ENCODE measurements around the gene PTAR1. TPM values are rescaled to one million over a fixed set of nuclear protein-coding genes. Genes with fewer than 3 reads are reported as not detected.

The PTAR1 gene
- total RNA-seq, 1 experiment from 2014 or later, result 32.2 TPM

DNA sequence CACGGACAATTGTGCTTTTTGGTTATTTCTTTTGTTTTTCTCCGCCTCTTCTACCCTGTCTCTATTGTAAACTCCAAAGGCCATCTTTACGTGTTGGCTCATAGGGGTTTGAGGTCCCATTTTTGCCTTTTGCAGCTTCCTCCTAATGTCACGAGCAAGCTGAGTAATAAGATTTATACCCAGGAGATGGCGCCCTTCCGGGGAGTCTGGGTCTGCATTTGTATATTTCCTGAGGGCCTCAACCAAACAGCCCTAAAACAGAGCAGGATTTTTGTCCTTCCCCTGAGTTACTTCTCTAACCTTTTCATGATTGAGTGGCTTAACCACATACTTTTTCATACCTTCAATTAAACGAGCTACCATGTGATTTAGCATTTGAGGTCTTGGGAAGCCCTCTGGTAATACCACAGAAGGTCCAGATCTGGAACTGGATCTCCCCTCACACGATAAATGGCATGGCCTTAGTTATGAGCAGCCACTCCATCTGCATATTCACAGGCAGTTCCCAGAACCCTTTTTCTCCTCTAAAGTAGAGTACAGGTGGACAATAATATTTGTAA, 49.6 kb upstream of the PTAR1 start:
- ChIA-PET CTCF (interaction anchor here (0.6 to 1.4 kb wide), 10 partner anchors 9 to 302 kb away, joined by 3 to 7 read pairs (median 4); no protein-coding TSS in a partner anchor), RAD21 (ENCODE audit: low non-redundant PET in 1 of 2, low total read pairs in 2 of 2, uncharacterized antibody in 2 of 2, unreplicated experiment in 2 of 2) (no interaction called here), POLR2A (no interaction called here)
- Histone ChIP-seq H3K36me3 (ENCODE audit: control insufficient read depth in 1 of 2, insufficient read depth in 2 of 2, low read length in 2 of 2) (no peaks in the 10 kb centered on the region), H4K20me1 (ENCODE audit: insufficient read depth) (no peaks in the 10 kb centered on the region), H3K4me2 (ENCODE audit: low read length) (no peak overlapping the region), H3K4me3 (replicated peaks in 1 of 2; ENCODE audit: low read depth in 1 of 2, low read length in 2 of 2) (no peak overlapping the region), H3K4me1 (ENCODE audit: control insufficient read depth in 1 of 2, insufficient read depth in 2 of 2, low read length in 2 of 2) (no peaks in the 10 kb centered on the region), H3K9me3 (ENCODE audit: control insufficient read depth in 1 of 2, insufficient read depth in 1 of 2, low read depth in 1 of 2, low read length in 2 of 2) (no peaks in the 10 kb centered on the region), H3K79me2 (ENCODE audit: insufficient read depth, low read length) (no peaks in the 10 kb centered on the region), H3K27me3 (ENCODE audit: insufficient read depth, low read length) (no peaks in the 10 kb centered on the region), H2AFZ (ENCODE audit: low read depth, low read length, poor library complexity, severe bottlenecking) (no peak overlapping the region), H3K27ac (ENCODE audit: low read depth, low read length) (no peak overlapping the region), H3K9me2 (ENCODE audit: insufficient read depth) (no peaks in the 10 kb centered on the region), H3K9ac (ENCODE audit: low read length) (no peak overlapping the region)
- ATAC-seq (peak; percentile 78), DNase-seq (ENCODE audit: low read depth, low spot score) (peak; percentile 7)
- TF ChIP-seq SIN3A (IDR thresholded peaks at IDR 0.05; ENCODE audit: low read depth) (no peak), CTCF (IDR thresholded peaks at IDR 0.05 in 2 of 3, conservative IDR thresholded peaks at IDR 0.05 in 1 of 3; ENCODE audit: borderline replicate concordance in 1 of 3, insufficient read depth in 1 of 3, low read depth in 2 of 3, low read length in 2 of 3) (peak; percentile 41 to 63 (median 42); a peak in 5 of 6 replicates), CEBPB (IDR thresholded peaks at IDR 0.05; ENCODE audit: low read depth) (no peak), RAD21 (IDR thresholded peaks at IDR 0.05; ENCODE audit: low read depth) (peak; percentile 42)
- no TSS peak for BruUV-seq (replicated peaks)
- intact Hi-C loops (cut with micrococcal nuclease), result loop anchor here (5.0 kb wide), 2 partner anchors 68 to 123 kb away; no protein-coding TSS in a partner anchor

DNA sequence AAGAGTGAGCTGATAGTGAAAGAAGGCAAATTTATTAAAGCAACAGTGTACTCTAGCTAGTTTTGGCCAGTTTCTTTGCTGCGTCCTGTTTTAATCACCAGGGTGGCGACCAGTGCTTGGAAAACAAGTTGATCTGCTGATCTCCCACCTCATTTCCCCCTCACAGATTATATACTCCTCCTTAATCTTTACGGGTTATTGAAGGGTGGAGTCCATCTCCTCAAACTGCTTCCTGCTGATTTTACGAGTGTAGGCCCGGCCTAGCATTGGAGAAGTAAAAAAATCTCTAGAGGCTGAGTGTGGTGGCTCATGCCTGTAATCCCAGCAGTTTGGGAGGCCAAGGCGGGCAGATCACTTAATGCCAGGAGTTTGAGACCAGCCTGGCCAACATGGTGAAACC, 46.8 kb upstream of the PTAR1 start:
- Histone ChIP-seq H3K9ac (ENCODE audit: low read length) (no peak overlapping the region), H3K36me3 (ENCODE audit: control insufficient read depth in 1 of 2, insufficient read depth in 2 of 2, low read length in 2 of 2) (no peaks in the 10 kb centered on the region), H3K27me3 (ENCODE audit: insufficient read depth, low read length) (no peaks in the 10 kb centered on the region), H4K20me1 (ENCODE audit: insufficient read depth) (no peaks in the 10 kb centered on the region), H3K9me3 (ENCODE audit: control insufficient read depth in 1 of 2, insufficient read depth in 1 of 2, low read depth in 1 of 2, low read length in 2 of 2) (no peaks in the 10 kb centered on the region), H3K79me2 (ENCODE audit: insufficient read depth, low read length) (no peaks in the 10 kb centered on the region), H3K4me1 (ENCODE audit: control insufficient read depth in 1 of 2, insufficient read depth in 2 of 2, low read length in 2 of 2) (no peaks in the 10 kb centered on the region), H2AFZ (ENCODE audit: low read depth, low read length, poor library complexity, severe bottlenecking) (no peak overlapping the region), H3K9me2 (ENCODE audit: insufficient read depth) (no peaks in the 10 kb centered on the region), H3K4me3 (replicated peaks in 1 of 2; ENCODE audit: low read depth in 1 of 2, low read length in 2 of 2) (no peak overlapping the region), H3K27ac (ENCODE audit: low read depth, low read length) (no peak overlapping the region), H3K4me2 (ENCODE audit: low read length) (no peak overlapping the region)
- POLR2A ChIA-PET, result no interaction called here
- no TSS peak for BruUV-seq (replicated peaks)
- DNase-seq (ENCODE audit: low read depth, low spot score), result no peak
- no peak for ATAC-seq
- intact Hi-C loops (cut with micrococcal nuclease), result loop anchor here (5.0 kb wide), 2 partner anchors 71 to 126 kb away; no protein-coding TSS in a partner anchor
- no peak for TF ChIP-seq SIN3A (IDR thresholded peaks at IDR 0.05; ENCODE audit: low read depth)
- RAD21 ChIA-PET (ENCODE audit: low non-redundant PET in 1 of 2, low total read pairs in 2 of 2, uncharacterized antibody in 2 of 2, unreplicated experiment in 2 of 2), result no interaction called here
- CTCF ChIA-PET, result interaction anchor here (1.4 kb wide), 1 partner anchor 8 kb away, joined by 3 read pairs; no protein-coding TSS in a partner anchor
